Liver (tissue), 9 donors: ENCODE measurements around the gene TBC1D4. TPM values are rescaled to one million over a fixed set of nuclear protein-coding genes. Genes with fewer than 3 reads are reported as not detected.
"Not testable (repeated sequence)": the region's sequence is repeated elsewhere in the genome, so short reads cannot be mapped to it uniquely, and the experiment has no call there.

Source experiments
- DNase-seq: peaks from one replicate; pipeline ENCODE4 v3.0.0-alpha.2; 2017; ENCODE audit warnings: low spot score
- H3K27ac ChIP-seq, 2 donors: one replicate each; pipeline ENCODE4 v1.7.0; 2013; ENCODE audit warnings: inconsistent platforms in 2 of 2, low read length in 2 of 2, control low read depth in 1 of 2, low read depth in 1 of 2, mild to moderate bottlenecking in 1 of 2
- H3K27me3 ChIP-seq, 4 donors: one replicate each; pipeline versions ENCODE4 v1.6.1 to v1.7.0; 2013; ENCODE audit warnings: low read length in 3 of 4, inconsistent platforms in 1 of 4, mild to moderate bottlenecking in 1 of 4, moderate library complexity in 1 of 4; ENCODE audit not compliant: control insufficient read depth in 4 of 4, insufficient read depth in 4 of 4
- H3K36me3 ChIP-seq, 4 donors: one replicate each; pipeline versions ENCODE4 v1.6.1 to v1.7.0; 2013; ENCODE audit warnings: low read length in 3 of 4, mild to moderate bottlenecking in 3 of 4, low read depth in 1 of 4, moderate library complexity in 1 of 4; ENCODE audit not compliant: control insufficient read depth in 4 of 4, insufficient read depth in 3 of 4
- H3K4me1 ChIP-seq, 4 donors: one replicate each; pipeline versions ENCODE4 v1.6.1 to v1.7.0; 2013; ENCODE audit warnings: low read length in 3 of 4, mild to moderate bottlenecking in 3 of 4, moderate library complexity in 1 of 4; ENCODE audit not compliant: control insufficient read depth in 4 of 4, insufficient read depth in 4 of 4
- H3K4me3 ChIP-seq, 3 donors: one replicate each; pipeline versions ENCODE4 v1.6.1 to v1.7.0; 2013; ENCODE audit warnings: low read length in 3 of 3, control low read depth in 1 of 3, low read depth in 1 of 3, mild to moderate bottlenecking in 1 of 3
- H3K9ac ChIP-seq, 2 donors: one replicate each; pipeline ENCODE4 v1.7.0; 2013; ENCODE audit warnings: low read length in 2 of 2, mild to moderate bottlenecking in 2 of 2, moderate library complexity in 2 of 2, control low read depth in 1 of 2, low read depth in 1 of 2
- H3K9me3 ChIP-seq, 4 donors: one replicate each; pipeline versions ENCODE4 v1.6.1 to v1.7.0; 2013; ENCODE audit warnings: low read length in 3 of 4; ENCODE audit not compliant: control insufficient read depth in 4 of 4
- FOXA1 ChIP-seq: IDR thresholded peaks from 2 replicates; pipeline ENCODE4 v1.6.1; 2016; ENCODE audit warnings: antibody characterized with exemption
- FOXA2 ChIP-seq: IDR thresholded peaks from 2 replicates; pipeline ENCODE4 v1.6.1; 2016; ENCODE audit warnings: antibody characterized with exemption
- GABPA ChIP-seq, 2 donors: IDR thresholded peaks in 1 of 2; conservative IDR thresholded peaks in 1 of 2; 2 replicates each; pipeline ENCODE4 v1.6.1; 2016; ENCODE audit warnings: antibody characterized with exemption in 2 of 2, mild to moderate bottlenecking in 1 of 2, moderate library complexity in 1 of 2
- HNF4A ChIP-seq, 2 donors: conservative IDR thresholded peaks; 2 replicates each; pipeline ENCODE4 v1.6.1; 2016; ENCODE audit warnings: antibody characterized with exemption in 2 of 2, mild to moderate bottlenecking in 2 of 2
- HNF4G ChIP-seq: IDR thresholded peaks from 2 replicates; pipeline ENCODE4 v1.6.1; 2016; ENCODE audit warnings: antibody characterized with exemption
- JUND ChIP-seq, 2 donors: IDR thresholded peaks; 2 replicates each; pipeline ENCODE4 v1.6.1; 2016; ENCODE audit warnings: antibody characterized with exemption in 2 of 2
- NR2F2 ChIP-seq: IDR thresholded peaks from 2 replicates; pipeline ENCODE4 v1.6.1; 2016; ENCODE audit warnings: antibody characterized with exemption
- RAD21 ChIP-seq, 2 donors: IDR thresholded peaks; 2 replicates each; pipeline ENCODE4 v1.6.1; 2016; ENCODE audit warnings: antibody characterized with exemption in 2 of 2, mild to moderate bottlenecking in 2 of 2
- RXRA ChIP-seq, 2 donors: IDR thresholded peaks; 2 replicates each; pipeline ENCODE4 v1.6.1; 2017 to 2018; ENCODE audit warnings: antibody characterized with exemption in 2 of 2, mild to moderate bottlenecking in 1 of 2
- SP1 ChIP-seq: IDR thresholded peaks from 2 replicates; pipeline ENCODE4 v1.6.1; 2018; ENCODE audit warnings: antibody characterized with exemption, mild to moderate bottlenecking
- WGBS: extraction: QIAGEN DNeasy Blood & Tissue Kit; methylation state at CpG from one replicate; pipeline ENCODE4 v1.1.7; 2013; 5-methylcytosine and 5-hydroxymethylcytosine counted together
- polyA plus RNA-seq, 2 donors: library from polyadenylated mRNA; stranded (reverse) in 1 of 2; unstranded in 1 of 2; fragments of 200-250 nt in 1 of 2; fragments of >200 nt in 1 of 2; fragmentation: Nextera tagmentation in 1 of 2; extraction: Ambion mirVana in 1 of 2; gene quantifications; one replicate each; pipeline versions ENCODE4 v1.2.1 to v1.2.3, GENCODE V29; 2013 to 2015
- total RNA-seq, 2 donors: library from RNA; depleted of rRNA; stranded (reverse); fragments of >200 nt; gene quantifications; one replicate each; pipeline ENCODE4 v1.2.3, GENCODE V29; 2014
- TF ChIP-seq, protein P1 (sequence below): IDR thresholded peaks from 2 replicates; pipeline ENCODE4 v1.6.1; 2016; ENCODE audit warnings: antibody characterized with exemption, mild to moderate bottlenecking
- TF ChIP-seq, protein P2 (sequence below): IDR thresholded peaks from 2 replicates; pipeline ENCODE4 v1.6.1; 2016; ENCODE audit warnings: antibody characterized with exemption
- TF ChIP-seq, protein P3 (sequence below): fragments of 150-350 bp; IDR thresholded peaks from 2 replicates; pipeline ENCODE4 v1.5.1; 2017; ENCODE audit warnings: improper control_type of control experiment, low read depth, low read length; ENCODE audit not compliant: missing input control
- TF ChIP-seq, protein P4 (sequence below): IDR thresholded peaks from 2 replicates; pipeline ENCODE4 v1.6.1; 2016; ENCODE audit warnings: antibody characterized with exemption
- TF ChIP-seq, protein P5 (sequence below): IDR thresholded peaks from 2 replicates; pipeline ENCODE4 v1.6.1; 2016; ENCODE audit warnings: antibody characterized with exemption
- donor health status: healthy.
- donor health status: healthy.
- donor health status: healthy.
- donor health status: healthy.
- donor health status: healthy.

TBC1D4 gene
- total and polyA plus RNA-seq, 4 donors, result 2.3 to 11.1 (median 6.5) TPM

DNA sequence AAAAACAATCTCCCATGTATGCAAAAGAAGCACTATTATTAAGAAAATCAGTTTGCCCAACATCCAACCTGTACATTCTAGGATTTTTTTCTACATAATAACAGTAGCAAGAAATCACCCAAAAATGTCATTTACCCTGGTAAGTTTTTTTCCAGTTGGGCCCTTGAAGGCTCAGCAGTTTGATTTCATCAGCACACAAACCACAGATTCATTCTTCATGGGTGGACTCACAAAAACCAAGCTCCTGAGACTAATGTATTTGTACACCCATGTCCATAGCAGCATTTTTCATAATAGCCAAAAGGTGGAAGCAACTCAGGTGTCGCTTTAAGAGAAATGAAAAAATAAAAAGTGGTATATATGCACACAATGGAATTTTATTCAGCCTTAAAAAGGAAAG, 210.1 kb downstream of the TBC1D4 start:
- 95% methylated on average over 1 of the region's 1 CpG for WGBS
- TF ChIP-seq, protein P1, sequence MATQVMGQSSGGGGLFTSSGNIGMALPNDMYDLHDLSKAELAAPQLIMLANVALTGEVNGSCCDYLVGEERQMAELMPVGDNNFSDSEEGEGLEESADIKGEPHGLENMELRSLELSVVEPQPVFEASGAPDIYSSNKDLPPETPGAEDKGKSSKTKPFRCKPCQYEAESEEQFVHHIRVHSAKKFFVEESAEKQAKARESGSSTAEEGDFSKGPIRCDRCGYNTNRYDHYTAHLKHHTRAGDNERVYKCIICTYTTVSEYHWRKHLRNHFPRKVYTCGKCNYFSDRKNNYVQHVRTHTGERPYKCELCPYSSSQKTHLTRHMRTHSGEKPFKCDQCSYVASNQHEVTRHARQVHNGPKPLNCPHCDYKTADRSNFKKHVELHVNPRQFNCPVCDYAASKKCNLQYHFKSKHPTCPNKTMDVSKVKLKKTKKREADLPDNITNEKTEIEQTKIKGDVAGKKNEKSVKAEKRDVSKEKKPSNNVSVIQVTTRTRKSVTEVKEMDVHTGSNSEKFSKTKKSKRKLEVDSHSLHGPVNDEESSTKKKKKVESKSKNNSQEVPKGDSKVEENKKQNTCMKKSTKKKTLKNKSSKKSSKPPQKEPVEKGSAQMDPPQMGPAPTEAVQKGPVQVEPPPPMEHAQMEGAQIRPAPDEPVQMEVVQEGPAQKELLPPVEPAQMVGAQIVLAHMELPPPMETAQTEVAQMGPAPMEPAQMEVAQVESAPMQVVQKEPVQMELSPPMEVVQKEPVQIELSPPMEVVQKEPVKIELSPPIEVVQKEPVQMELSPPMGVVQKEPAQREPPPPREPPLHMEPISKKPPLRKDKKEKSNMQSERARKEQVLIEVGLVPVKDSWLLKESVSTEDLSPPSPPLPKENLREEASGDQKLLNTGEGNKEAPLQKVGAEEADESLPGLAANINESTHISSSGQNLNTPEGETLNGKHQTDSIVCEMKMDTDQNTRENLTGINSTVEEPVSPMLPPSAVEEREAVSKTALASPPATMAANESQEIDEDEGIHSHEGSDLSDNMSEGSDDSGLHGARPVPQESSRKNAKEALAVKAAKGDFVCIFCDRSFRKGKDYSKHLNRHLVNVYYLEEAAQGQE, result no peak
- no peak for TF ChIP-seq HNF4G
- TF ChIP-seq JUND (IDR thresholded peaks at IDR 0.05), result no peak
- H3K4me3 ChIP-seq, result no peak overlapping the region
- no peaks in the 10 kb centered on the region for H3K27me3 ChIP-seq
- no peak for DNase-seq
- H3K4me1 ChIP-seq, result no peaks in the 10 kb centered on the region
- H3K36me3 ChIP-seq, result no peaks in the 10 kb centered on the region
- no peak overlapping the region for H3K27ac ChIP-seq
- no peaks in the 10 kb centered on the region for H3K9me3 ChIP-seq
- no peak overlapping the region for H3K9ac ChIP-seq

DNA sequence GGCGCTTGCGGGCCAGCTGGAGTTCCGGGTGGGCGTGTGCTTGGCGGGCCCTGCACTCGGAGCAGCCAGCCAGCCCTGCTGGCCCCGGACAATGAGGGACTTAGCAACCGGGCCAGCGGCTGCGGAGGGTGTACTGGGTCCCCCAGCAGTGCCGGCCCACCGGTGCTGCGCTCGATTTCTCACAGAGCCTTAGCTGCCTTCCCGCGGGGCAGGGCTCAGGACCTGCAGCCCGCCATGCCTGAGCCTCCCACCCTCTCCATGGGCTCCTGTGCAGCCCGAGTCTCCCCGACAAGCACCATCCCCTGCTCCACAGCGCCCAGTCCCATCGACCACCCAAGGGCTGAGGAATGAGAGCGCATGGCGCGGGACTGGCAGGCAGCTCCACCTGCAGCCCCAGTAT, 213.5 kb downstream of the TBC1D4 start:
- 98% methylated on average over 24 of the region's 24 CpGs for WGBS

DNA sequence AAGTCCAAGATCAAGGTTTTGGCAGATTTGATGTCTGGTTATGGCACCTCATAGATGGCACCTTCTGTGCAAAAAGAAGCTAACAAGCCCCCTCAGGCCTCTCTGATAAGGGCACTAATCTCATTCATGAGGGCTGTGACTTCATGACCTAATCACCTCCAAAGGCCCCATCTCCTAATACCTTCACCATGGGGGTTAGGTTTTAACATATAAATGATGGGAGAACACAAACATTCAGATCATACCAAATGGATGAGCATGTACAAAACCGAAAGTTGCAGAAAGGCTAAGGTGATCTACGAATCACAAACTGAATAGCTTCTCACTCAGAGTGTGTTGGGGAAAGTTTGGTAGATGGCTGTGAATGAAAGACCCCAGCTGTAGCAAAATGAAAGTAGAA, 217.4 kb downstream of the TBC1D4 start:
- Histone ChIP-seq H3K4me3 (no peak overlapping the region), H3K9me3 (no peaks in the 10 kb centered on the region), H3K27me3 (no peaks in the 10 kb centered on the region), H3K4me1 (no peaks in the 10 kb centered on the region), H3K9ac (no peak overlapping the region), H3K36me3 (no peaks in the 10 kb centered on the region), H3K27ac (no peak overlapping the region)
- WGBS, result 92% methylated on average over 2 of the region's 2 CpGs
- no peak for DNase-seq
- TF ChIP-seq, protein P2, sequence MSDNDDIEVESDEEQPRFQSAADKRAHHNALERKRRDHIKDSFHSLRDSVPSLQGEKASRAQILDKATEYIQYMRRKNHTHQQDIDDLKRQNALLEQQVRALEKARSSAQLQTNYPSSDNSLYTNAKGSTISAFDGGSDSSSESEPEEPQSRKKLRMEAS, result no peak
- TF ChIP-seq SP1, result no peak
- TF ChIP-seq, protein P3, sequence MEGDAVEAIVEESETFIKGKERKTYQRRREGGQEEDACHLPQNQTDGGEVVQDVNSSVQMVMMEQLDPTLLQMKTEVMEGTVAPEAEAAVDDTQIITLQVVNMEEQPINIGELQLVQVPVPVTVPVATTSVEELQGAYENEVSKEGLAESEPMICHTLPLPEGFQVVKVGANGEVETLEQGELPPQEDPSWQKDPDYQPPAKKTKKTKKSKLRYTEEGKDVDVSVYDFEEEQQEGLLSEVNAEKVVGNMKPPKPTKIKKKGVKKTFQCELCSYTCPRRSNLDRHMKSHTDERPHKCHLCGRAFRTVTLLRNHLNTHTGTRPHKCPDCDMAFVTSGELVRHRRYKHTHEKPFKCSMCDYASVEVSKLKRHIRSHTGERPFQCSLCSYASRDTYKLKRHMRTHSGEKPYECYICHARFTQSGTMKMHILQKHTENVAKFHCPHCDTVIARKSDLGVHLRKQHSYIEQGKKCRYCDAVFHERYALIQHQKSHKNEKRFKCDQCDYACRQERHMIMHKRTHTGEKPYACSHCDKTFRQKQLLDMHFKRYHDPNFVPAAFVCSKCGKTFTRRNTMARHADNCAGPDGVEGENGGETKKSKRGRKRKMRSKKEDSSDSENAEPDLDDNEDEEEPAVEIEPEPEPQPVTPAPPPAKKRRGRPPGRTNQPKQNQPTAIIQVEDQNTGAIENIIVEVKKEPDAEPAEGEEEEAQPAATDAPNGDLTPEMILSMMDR, result no peak
- TF ChIP-seq, protein P4, sequence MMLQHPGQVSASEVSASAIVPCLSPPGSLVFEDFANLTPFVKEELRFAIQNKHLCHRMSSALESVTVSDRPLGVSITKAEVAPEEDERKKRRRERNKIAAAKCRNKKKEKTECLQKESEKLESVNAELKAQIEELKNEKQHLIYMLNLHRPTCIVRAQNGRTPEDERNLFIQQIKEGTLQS, result no peak
- TF ChIP-seq RAD21 (IDR thresholded peaks at IDR 0.05), result no peak
- TF ChIP-seq, protein P1, result no peak
- TF ChIP-seq NR2F2, result no peak
- no peak for TF ChIP-seq FOXA2
- TF ChIP-seq FOXA1, result no peak
- TF ChIP-seq RXRA (IDR thresholded peaks at IDR 0.05), result no peak
- no peak for TF ChIP-seq HNF4A (conservative IDR thresholded peaks at IDR 0.05)
- TF ChIP-seq, protein P5, sequence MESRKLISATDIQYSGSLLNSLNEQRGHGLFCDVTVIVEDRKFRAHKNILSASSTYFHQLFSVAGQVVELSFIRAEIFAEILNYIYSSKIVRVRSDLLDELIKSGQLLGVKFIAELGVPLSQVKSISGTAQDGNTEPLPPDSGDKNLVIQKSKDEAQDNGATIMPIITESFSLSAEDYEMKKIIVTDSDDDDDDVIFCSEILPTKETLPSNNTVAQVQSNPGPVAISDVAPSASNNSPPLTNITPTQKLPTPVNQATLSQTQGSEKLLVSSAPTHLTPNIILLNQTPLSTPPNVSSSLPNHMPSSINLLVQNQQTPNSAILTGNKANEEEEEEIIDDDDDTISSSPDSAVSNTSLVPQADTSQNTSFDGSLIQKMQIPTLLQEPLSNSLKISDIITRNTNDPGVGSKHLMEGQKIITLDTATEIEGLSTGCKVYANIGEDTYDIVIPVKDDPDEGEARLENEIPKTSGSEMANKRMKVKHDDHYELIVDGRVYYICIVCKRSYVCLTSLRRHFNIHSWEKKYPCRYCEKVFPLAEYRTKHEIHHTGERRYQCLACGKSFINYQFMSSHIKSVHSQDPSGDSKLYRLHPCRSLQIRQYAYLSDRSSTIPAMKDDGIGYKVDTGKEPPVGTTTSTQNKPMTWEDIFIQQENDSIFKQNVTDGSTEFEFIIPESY, result no peak
- TF ChIP-seq JUND (IDR thresholded peaks at IDR 0.05), result no peak
- no peak for TF ChIP-seq GABPA (IDR thresholded peaks at IDR 0.05 in 1 of 2, conservative IDR thresholded peaks at IDR 0.05 in 1 of 2)

More for the DNA sequence above, 213.5 kb downstream of the TBC1D4 start:
- not testable (repeated sequence) for H3K4me3 ChIP-seq, H3K9me3 ChIP-seq, H3K36me3 ChIP-seq, H3K9ac ChIP-seq, DNase-seq, H3K27me3 ChIP-seq, H3K4me1 ChIP-seq, H3K27ac ChIP-seq
